ENCODE data around the gene METAP1. TPM values are rescaled to one million over a fixed set of nuclear protein-coding genes. Genes with fewer than 3 reads are reported as not detected.

METAP1 gene
- total and polyA plus RNA-seq, 2 experiments from 2014 or later: 64.1 to 122 TPM

- TF ChIP-seq, protein P1, sequence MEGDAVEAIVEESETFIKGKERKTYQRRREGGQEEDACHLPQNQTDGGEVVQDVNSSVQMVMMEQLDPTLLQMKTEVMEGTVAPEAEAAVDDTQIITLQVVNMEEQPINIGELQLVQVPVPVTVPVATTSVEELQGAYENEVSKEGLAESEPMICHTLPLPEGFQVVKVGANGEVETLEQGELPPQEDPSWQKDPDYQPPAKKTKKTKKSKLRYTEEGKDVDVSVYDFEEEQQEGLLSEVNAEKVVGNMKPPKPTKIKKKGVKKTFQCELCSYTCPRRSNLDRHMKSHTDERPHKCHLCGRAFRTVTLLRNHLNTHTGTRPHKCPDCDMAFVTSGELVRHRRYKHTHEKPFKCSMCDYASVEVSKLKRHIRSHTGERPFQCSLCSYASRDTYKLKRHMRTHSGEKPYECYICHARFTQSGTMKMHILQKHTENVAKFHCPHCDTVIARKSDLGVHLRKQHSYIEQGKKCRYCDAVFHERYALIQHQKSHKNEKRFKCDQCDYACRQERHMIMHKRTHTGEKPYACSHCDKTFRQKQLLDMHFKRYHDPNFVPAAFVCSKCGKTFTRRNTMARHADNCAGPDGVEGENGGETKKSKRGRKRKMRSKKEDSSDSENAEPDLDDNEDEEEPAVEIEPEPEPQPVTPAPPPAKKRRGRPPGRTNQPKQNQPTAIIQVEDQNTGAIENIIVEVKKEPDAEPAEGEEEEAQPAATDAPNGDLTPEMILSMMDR (conservative IDR thresholded peaks at IDR 0.05; ENCODE audit: low read depth in 2 of 2): no peak
- TF ChIP-seq EZH2phosphoT487 (IDR thresholded peaks at IDR 0.05; ENCODE audit: unreplicated experiment): no peak
- TF ChIP-seq ZNF331 (CRISPR knock-in tag; IDR thresholded peaks at IDR 0.05; ENCODE audit: low read depth): no peak
- TF ChIP-seq, protein P2, sequence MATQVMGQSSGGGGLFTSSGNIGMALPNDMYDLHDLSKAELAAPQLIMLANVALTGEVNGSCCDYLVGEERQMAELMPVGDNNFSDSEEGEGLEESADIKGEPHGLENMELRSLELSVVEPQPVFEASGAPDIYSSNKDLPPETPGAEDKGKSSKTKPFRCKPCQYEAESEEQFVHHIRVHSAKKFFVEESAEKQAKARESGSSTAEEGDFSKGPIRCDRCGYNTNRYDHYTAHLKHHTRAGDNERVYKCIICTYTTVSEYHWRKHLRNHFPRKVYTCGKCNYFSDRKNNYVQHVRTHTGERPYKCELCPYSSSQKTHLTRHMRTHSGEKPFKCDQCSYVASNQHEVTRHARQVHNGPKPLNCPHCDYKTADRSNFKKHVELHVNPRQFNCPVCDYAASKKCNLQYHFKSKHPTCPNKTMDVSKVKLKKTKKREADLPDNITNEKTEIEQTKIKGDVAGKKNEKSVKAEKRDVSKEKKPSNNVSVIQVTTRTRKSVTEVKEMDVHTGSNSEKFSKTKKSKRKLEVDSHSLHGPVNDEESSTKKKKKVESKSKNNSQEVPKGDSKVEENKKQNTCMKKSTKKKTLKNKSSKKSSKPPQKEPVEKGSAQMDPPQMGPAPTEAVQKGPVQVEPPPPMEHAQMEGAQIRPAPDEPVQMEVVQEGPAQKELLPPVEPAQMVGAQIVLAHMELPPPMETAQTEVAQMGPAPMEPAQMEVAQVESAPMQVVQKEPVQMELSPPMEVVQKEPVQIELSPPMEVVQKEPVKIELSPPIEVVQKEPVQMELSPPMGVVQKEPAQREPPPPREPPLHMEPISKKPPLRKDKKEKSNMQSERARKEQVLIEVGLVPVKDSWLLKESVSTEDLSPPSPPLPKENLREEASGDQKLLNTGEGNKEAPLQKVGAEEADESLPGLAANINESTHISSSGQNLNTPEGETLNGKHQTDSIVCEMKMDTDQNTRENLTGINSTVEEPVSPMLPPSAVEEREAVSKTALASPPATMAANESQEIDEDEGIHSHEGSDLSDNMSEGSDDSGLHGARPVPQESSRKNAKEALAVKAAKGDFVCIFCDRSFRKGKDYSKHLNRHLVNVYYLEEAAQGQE (IDR thresholded peaks at IDR 0.05; ENCODE audit: unreplicated experiment): no peak
- no peak for TF ChIP-seq POLR2AphosphoS5 (IDR thresholded peaks at IDR 0.05; ENCODE audit: low read depth)
- TF ChIP-seq NANOG (IDR thresholded peaks at IDR 0.05; ENCODE audit: borderline replicate concordance): no peak
- no peak for TF ChIP-seq CREB1 (CRISPR knock-in tag; IDR thresholded peaks at IDR 0.05; ENCODE audit: low read depth)
- no peak for TF ChIP-seq EZH2 (IDR thresholded peaks at IDR 0.05; ENCODE audit: low read depth, unreplicated experiment)
These were observed 31.8 kb downstream of the METAP1 start (continued) for GRCh38 chr4:99027304-99027703.

GRCh38 chr4:99028187-99028586 is 32.7 kb downstream of the METAP1 start:
- peaks cover 41% of the 10 kb centered on the region for H4K20me1 ChIP-seq (replicated peaks; ENCODE audit: insufficient read depth)
- Mint-ChIP-seq H3K27me3 (ENCODE audit: insufficient read depth, low read depth, poor library complexity) (peaks cover 2% of the 10 kb centered on the region), H3K4me1 (peaks cover 68% of the 10 kb centered on the region), H3K36me3 (ENCODE audit: low read depth) (peaks cover 11% of the 10 kb centered on the region), H3K4me3 (no peak overlapping the region), H3K27ac (no peak overlapping the region), H3K9me3 (no peaks in the 10 kb centered on the region)
- DNase-seq (ENCODE audit: low spot score): no peak
- H3K9me2 ChIP-seq (ENCODE audit: insufficient read depth): no peaks in the 10 kb centered on the region
- H3K27me3 ChIP-seq (ENCODE audit: insufficient read depth): no peaks in the 10 kb centered on the region
- no peak for ATAC-seq
- peaks cover 45% of the 10 kb centered on the region for H3K4me1 ChIP-seq (ENCODE audit: insufficient read depth)
- H3K4me2 ChIP-seq: no peak overlapping the region
- H3K4me3 ChIP-seq: no peak overlapping the region
- H3K36me3 ChIP-seq (ENCODE audit: insufficient read depth): no peaks in the 10 kb centered on the region
- no peak overlapping the region for H3K27ac ChIP-seq (ENCODE audit: low read depth)
- H3K79me2 ChIP-seq (replicated peaks; ENCODE audit: insufficient read depth): peaks cover 100% of the 10 kb centered on the region
- no peak overlapping the region for H2AFZ ChIP-seq
- H3F3A ChIP-seq (replicated peaks; ENCODE audit: low read depth): no peaks in the 10 kb centered on the region
- no peak for TF ChIP-seq NANOG (IDR thresholded peaks at IDR 0.05; ENCODE audit: borderline replicate concordance)
- TF ChIP-seq ZNF331 (CRISPR knock-in tag; IDR thresholded peaks at IDR 0.05; ENCODE audit: low read depth): no peak
- TF ChIP-seq EZH2 (IDR thresholded peaks at IDR 0.05; ENCODE audit: low read depth, unreplicated experiment): no peak
- TF ChIP-seq ZNF114 (CRISPR knock-in tag; IDR thresholded peaks at IDR 0.05): no peak
- TF ChIP-seq POLR2AphosphoS5 (IDR thresholded peaks at IDR 0.05; ENCODE audit: low read depth): no peak
- TF ChIP-seq, protein P2 (IDR thresholded peaks at IDR 0.05; ENCODE audit: unreplicated experiment): no peak
- TF ChIP-seq EZH2phosphoT487 (IDR thresholded peaks at IDR 0.05; ENCODE audit: unreplicated experiment): no peak
- TF ChIP-seq, protein P3, sequence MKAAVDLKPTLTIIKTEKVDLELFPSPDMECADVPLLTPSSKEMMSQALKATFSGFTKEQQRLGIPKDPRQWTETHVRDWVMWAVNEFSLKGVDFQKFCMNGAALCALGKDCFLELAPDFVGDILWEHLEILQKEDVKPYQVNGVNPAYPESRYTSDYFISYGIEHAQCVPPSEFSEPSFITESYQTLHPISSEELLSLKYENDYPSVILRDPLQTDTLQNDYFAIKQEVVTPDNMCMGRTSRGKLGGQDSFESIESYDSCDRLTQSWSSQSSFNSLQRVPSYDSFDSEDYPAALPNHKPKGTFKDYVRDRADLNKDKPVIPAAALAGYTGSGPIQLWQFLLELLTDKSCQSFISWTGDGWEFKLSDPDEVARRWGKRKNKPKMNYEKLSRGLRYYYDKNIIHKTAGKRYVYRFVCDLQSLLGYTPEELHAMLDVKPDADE (IDR thresholded peaks at IDR 0.05): no peak

Data from GM23338 (cell line).